Karpas-422 (cell line): ENCODE measurements around the gene SCMH1. TPM values are rescaled to one million over a fixed set of nuclear protein-coding genes. Genes with fewer than 3 reads are reported as not detected.

Experiments
- DNase-seq: peaks from one replicate; pipeline ENCODE4 v3.0.0-alpha.2; 2015
- H2AFZ ChIP-seq: fragments of 200-600 bp; sonication (generic); 2 replicates; pipeline ENCODE4 v1.6.1; 2014; ENCODE audit warnings: antibody characterized with exemption, low read length, mixed read lengths
- H3K27ac ChIP-seq: fragments of 200-600 bp; sonication (generic); 2 replicates; pipeline ENCODE4 v1.5.1; 2014; ENCODE audit warnings: mild to moderate bottlenecking, low read length, moderate library complexity
- H3K27me3 ChIP-seq: fragments of 200-600 bp; sonication (generic); 2 replicates; pipeline ENCODE4 v1.6.1; 2014; ENCODE audit warnings: low read length, mixed read lengths
- H3K36me3 ChIP-seq: fragments of 200-600 bp; sonication (generic); 2 replicates; pipeline ENCODE4 v1.6.1; 2014; ENCODE audit warnings: low read length, mixed read lengths; ENCODE audit not compliant: insufficient read depth
- H3K4me1 ChIP-seq: fragments of 200-600 bp; sonication (generic); 2 replicates; pipeline ENCODE4 v1.6.1; 2014; ENCODE audit warnings: mild to moderate bottlenecking, low read length, mixed read lengths
- H3K4me2 ChIP-seq: fragments of 200-600 bp; sonication (generic); 2 replicates; pipeline ENCODE4 v1.6.1; 2014; ENCODE audit warnings: low read length, low read depth, mild to moderate bottlenecking; ENCODE audit not compliant: poor library complexity, severe bottlenecking
- H3K4me3 ChIP-seq: fragments of 200-600 bp; sonication (generic); 2 replicates; pipeline ENCODE4 v1.5.1; 2014; ENCODE audit warnings: mild to moderate bottlenecking, antibody characterized with exemption, low read length, mixed read lengths
- H3K79me2 ChIP-seq: fragments of 200-600 bp; sonication (generic); 2 replicates; pipeline ENCODE4 v1.6.1; 2014; ENCODE audit warnings: mild to moderate bottlenecking, low read length, mixed read lengths
- H3K9ac ChIP-seq: fragments of 200-600 bp; sonication (generic); 2 replicates; pipeline ENCODE4 v1.6.0; 2014; ENCODE audit warnings: low read length
- H3K9me2 ChIP-seq: fragments of 200-600 bp; sonication (generic), shearing (Covaris generic); replicated peaks from 2 replicates; pipeline ENCODE4 v1.6.0; 2014; ENCODE audit warnings: mild to moderate bottlenecking, low read length, moderate library complexity; ENCODE audit not compliant: insufficient read depth
- H3K9me3 ChIP-seq: fragments of 300-700, 200-600 bp; sonication (generic); 2 replicates; pipeline ENCODE4 v1.6.1; 2014; ENCODE audit warnings: low read length, mixed read lengths
- H4K20me1 ChIP-seq: fragments of 200-600 bp; sonication (generic); 2 replicates; pipeline ENCODE4 v1.6.1; 2014; ENCODE audit warnings: mild to moderate bottlenecking, antibody characterized with exemption, low read length, low read depth; ENCODE audit not compliant: insufficient read depth
- total RNA-seq: library from RNA; depleted of rRNA; stranded (reverse); fragments of >200 nt; shearing (Covaris generic); gene quantifications from 2 replicates; pipeline ENCODE4 v1.2.3, GENCODE V29; 2014; ENCODE audit warnings: low replicate concordance

The SCMH1 gene
- total RNA-seq, 1 experiment from 2014 or later, result 83.6 TPM

DNA sequence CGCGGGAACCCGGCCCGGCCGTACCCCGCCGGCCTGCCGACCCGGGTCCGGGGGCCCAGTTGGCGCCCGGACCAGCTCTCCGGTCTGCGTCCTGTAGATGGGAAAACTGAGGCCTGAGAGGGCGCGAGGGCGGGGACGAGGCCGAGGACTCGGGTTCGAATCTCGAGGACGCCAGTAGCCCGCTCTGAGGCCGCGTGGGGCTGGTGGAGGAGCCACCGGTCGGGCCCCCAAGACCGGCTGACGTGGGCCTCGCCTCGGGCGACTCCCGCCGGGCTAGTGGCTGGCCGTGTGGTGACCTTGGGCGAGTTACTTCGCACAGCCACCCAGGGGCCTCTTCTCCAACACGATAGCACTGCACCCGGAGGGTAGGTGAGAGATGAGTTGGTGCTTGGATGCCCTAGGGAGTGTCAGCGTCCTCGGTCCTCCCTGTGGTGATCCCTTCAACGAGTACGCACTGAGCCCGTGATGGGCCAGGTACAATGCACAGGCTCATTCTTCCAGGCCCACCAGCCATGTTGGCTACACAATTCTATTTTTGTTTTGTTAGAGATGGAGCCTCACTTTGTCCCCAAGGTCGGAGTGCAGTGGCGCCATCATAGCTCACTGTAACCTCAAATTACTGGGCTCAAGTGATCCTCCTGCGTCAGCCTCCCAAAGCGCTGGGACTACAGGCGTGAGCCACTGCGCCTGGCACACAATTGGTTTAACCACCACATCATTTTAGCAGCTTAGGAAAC, 404 bp upstream of the SCMH1 start:
- DNase-seq, result no peak
- peaks cover 53% of the 10 kb centered on the region for H3K79me2 ChIP-seq
- peak overlapping the region; percentile 85 for H3K4me3 ChIP-seq
- peaks cover 54% of the 10 kb centered on the region for H3K4me1 ChIP-seq
- H3K36me3 ChIP-seq, result no peaks in the 10 kb centered on the region
- no peaks in the 10 kb centered on the region for H3K9me3 ChIP-seq
- H3K27me3 ChIP-seq, result no peaks in the 10 kb centered on the region
- H3K9me2 ChIP-seq, result no peaks in the 10 kb centered on the region
- H4K20me1 ChIP-seq, result no peaks in the 10 kb centered on the region
- peak overlapping the region; percentile 85 for H3K27ac ChIP-seq
- peak overlapping the region; percentile 71 for H3K4me2 ChIP-seq
- peak overlapping the region; percentile 89 for H3K9ac ChIP-seq
- H2AFZ ChIP-seq, result peak overlapping the region; percentile 11; the same call in 1 of the 2 replicates

- H3K9me2 ChIP-seq, result no peaks in the 10 kb centered on the region
- H2AFZ ChIP-seq, result no peak overlapping the region
- H3K4me1 ChIP-seq, result peaks cover 65% of the 10 kb centered on the region
- H3K79me2 ChIP-seq, result peaks cover 65% of the 10 kb centered on the region
- DNase-seq, result peak; percentile 94
- peak overlapping the region; percentile 93 for H3K27ac ChIP-seq
- no peaks in the 10 kb centered on the region for H3K9me3 ChIP-seq
- H3K36me3 ChIP-seq, result no peaks in the 10 kb centered on the region
- H3K27me3 ChIP-seq, result no peaks in the 10 kb centered on the region
- H4K20me1 ChIP-seq, result no peaks in the 10 kb centered on the region
- peak overlapping the region; percentile 88 for H3K9ac ChIP-seq
- H3K4me2 ChIP-seq, result peak overlapping the region; percentile 91
- H3K4me3 ChIP-seq, result peak overlapping the region; percentile 60
Observed at GRCh38 chr1:41241354-41241748, 755 bp downstream of the SCMH1 start.

- no peaks in the 10 kb centered on the region for H3K9me3 ChIP-seq
- no peaks in the 10 kb centered on the region for H4K20me1 ChIP-seq
- peak overlapping the region; percentile 93 for H3K27ac ChIP-seq
- H3K36me3 ChIP-seq, result no peaks in the 10 kb centered on the region
- H3K4me1 ChIP-seq, result peaks cover 70% of the 10 kb centered on the region
- peak overlapping the region; percentile 60 for H3K4me3 ChIP-seq
- H3K79me2 ChIP-seq, result peaks cover 70% of the 10 kb centered on the region
- H3K27me3 ChIP-seq, result no peaks in the 10 kb centered on the region
- H3K4me2 ChIP-seq, result peak overlapping the region; percentile 91
- H3K9me2 ChIP-seq, result no peaks in the 10 kb centered on the region
- H2AFZ ChIP-seq, result no peak overlapping the region
- peak overlapping the region; percentile 88 for H3K9ac ChIP-seq
- peak; percentile 76 for DNase-seq
Observed at GRCh38 chr1:41240781-41241353, 1.2 kb downstream of the SCMH1 start.

DNA sequence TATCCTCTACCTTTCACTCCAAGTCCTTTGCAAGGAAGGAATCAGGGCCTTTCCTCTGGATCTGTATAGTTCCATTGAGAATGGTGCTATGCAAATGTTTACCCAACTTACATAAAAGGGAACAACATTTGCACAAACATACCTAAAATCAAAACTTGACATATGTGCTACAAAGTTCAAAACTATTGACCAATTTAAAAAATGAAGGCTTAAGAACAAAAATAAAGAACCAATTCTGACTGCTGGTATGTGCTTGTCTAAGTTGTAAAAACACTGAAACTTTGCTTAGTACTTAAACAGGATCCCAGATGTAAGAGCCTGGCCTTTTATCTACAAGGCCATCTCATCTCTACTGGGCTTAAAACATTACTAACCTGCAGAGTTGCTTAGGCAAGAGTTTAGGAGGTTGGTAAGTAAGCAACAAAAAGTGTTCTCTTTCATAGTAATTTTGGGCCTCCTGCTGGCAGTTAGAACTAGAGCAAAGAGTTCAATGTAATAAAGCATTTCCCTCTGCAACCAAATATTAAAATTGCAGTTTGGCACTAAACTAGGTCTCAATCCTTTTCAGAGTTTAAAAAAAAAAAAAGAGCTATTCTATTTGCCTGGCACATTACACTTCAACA, 2.0 kb downstream of the SCMH1 start:
- peak overlapping the region; percentile 88 for H3K9ac ChIP-seq
- H3K9me3 ChIP-seq, result no peaks in the 10 kb centered on the region
- no peaks in the 10 kb centered on the region for H4K20me1 ChIP-seq
- H3K27me3 ChIP-seq, result no peaks in the 10 kb centered on the region
- peak overlapping the region; percentile 60 for H3K4me3 ChIP-seq
- H3K36me3 ChIP-seq, result no peaks in the 10 kb centered on the region
- H3K4me1 ChIP-seq, result peaks cover 75% of the 10 kb centered on the region
- peak overlapping the region; percentile 91 for H3K4me2 ChIP-seq
- peak overlapping the region; percentile 93 for H3K27ac ChIP-seq
- DNase-seq, result peak; percentile 76
- no peaks in the 10 kb centered on the region for H3K9me2 ChIP-seq
- no peak overlapping the region for H2AFZ ChIP-seq
- peaks cover 77% of the 10 kb centered on the region for H3K79me2 ChIP-seq

GRCh38 chr1:41238311-41238988, 3.7 kb downstream of the SCMH1 start:
- Histone ChIP-seq H3K9me3 (no peaks in the 10 kb centered on the region), H3K27ac (peak overlapping the region; percentile 93), H3K9me2 (no peaks in the 10 kb centered on the region), H3K4me2 (peak overlapping the region; percentile 91), H3K9ac (no peak overlapping the region), H3K27me3 (no peaks in the 10 kb centered on the region), H3K4me3 (no peak overlapping the region), H4K20me1 (no peaks in the 10 kb centered on the region), H2AFZ (no peak overlapping the region), H3K36me3 (no peaks in the 10 kb centered on the region), H3K79me2 (peaks cover 91% of the 10 kb centered on the region), H3K4me1 (peaks cover 74% of the 10 kb centered on the region)
- DNase-seq, result no peak

GRCh38 chr1:41236781-41237180, 5.3 kb downstream of the SCMH1 start:
- no peaks in the 10 kb centered on the region for H3K36me3 ChIP-seq
- H2AFZ ChIP-seq, result no peak overlapping the region
- peaks cover 96% of the 10 kb centered on the region for H3K79me2 ChIP-seq
- no peaks in the 10 kb centered on the region for H3K9me2 ChIP-seq
- peaks cover 63% of the 10 kb centered on the region for H3K4me1 ChIP-seq
- H3K4me3 ChIP-seq, result no peak overlapping the region
- H3K9ac ChIP-seq, result no peak overlapping the region
- H3K9me3 ChIP-seq, result no peaks in the 10 kb centered on the region
- no peaks in the 10 kb centered on the region for H4K20me1 ChIP-seq
- H3K4me2 ChIP-seq, result peak overlapping the region; percentile 12
- no peaks in the 10 kb centered on the region for H3K27me3 ChIP-seq
- H3K27ac ChIP-seq, result no peak overlapping the region
- no peak for DNase-seq

DNA sequence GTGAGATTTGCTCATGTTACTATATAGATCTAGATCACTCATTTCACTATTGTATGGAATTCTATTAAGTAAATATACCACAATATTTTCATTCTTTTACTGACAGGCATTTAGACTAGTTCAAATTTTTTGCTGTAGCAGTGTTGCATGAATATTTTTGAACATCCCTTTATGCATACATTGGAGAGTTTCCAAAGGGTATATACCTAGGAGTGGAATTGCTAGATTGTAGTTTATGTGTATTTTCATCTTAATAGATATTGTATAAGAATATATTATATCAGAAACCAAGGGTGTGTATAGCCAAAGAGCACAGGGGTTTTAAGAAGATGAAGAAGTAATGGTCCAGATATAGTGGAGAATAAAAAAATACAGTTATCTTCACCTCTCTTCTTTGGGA, 6.2 kb downstream of the SCMH1 start:
- Histone ChIP-seq H2AFZ (no peak overlapping the region), H3K4me2 (no peak overlapping the region), H3K9me3 (no peaks in the 10 kb centered on the region), H3K9me2 (no peaks in the 10 kb centered on the region), H4K20me1 (no peaks in the 10 kb centered on the region), H3K9ac (no peak overlapping the region), H3K27ac (no peak overlapping the region), H3K27me3 (no peaks in the 10 kb centered on the region), H3K36me3 (no peaks in the 10 kb centered on the region), H3K79me2 (peaks cover 99% of the 10 kb centered on the region), H3K4me3 (no peak overlapping the region), H3K4me1 (peaks cover 59% of the 10 kb centered on the region)
- no peak for DNase-seq

GRCh38 chr1:41233708-41234107, 8.4 kb downstream of the SCMH1 start:
- H3K4me3 ChIP-seq, result no peak overlapping the region
- peaks cover 98% of the 10 kb centered on the region for H3K79me2 ChIP-seq
- no peaks in the 10 kb centered on the region for H3K27me3 ChIP-seq
- no peaks in the 10 kb centered on the region for H3K9me2 ChIP-seq
- H3K27ac ChIP-seq, result no peak overlapping the region
- no peaks in the 10 kb centered on the region for H4K20me1 ChIP-seq
- no peaks in the 10 kb centered on the region; the same call in 1 of the 2 replicates for H3K36me3 ChIP-seq
- no peak overlapping the region for H3K9ac ChIP-seq
- H3K9me3 ChIP-seq, result no peaks in the 10 kb centered on the region
- no peak overlapping the region for H2AFZ ChIP-seq
- H3K4me1 ChIP-seq, result peaks cover 37% of the 10 kb centered on the region
- no peak overlapping the region for H3K4me2 ChIP-seq
- no peak for DNase-seq
